ENCODE measurements around the gene MAL. TPM values are rescaled to one million over a fixed set of nuclear protein-coding genes. Genes with fewer than 3 reads are reported as not detected.

Gene MAL
- total and polyA plus RNA-seq, 2 of the 13 experiments (the other 11 are each of a cell fraction or from before 2014, with no cell fraction given), result not detected

DNA sequence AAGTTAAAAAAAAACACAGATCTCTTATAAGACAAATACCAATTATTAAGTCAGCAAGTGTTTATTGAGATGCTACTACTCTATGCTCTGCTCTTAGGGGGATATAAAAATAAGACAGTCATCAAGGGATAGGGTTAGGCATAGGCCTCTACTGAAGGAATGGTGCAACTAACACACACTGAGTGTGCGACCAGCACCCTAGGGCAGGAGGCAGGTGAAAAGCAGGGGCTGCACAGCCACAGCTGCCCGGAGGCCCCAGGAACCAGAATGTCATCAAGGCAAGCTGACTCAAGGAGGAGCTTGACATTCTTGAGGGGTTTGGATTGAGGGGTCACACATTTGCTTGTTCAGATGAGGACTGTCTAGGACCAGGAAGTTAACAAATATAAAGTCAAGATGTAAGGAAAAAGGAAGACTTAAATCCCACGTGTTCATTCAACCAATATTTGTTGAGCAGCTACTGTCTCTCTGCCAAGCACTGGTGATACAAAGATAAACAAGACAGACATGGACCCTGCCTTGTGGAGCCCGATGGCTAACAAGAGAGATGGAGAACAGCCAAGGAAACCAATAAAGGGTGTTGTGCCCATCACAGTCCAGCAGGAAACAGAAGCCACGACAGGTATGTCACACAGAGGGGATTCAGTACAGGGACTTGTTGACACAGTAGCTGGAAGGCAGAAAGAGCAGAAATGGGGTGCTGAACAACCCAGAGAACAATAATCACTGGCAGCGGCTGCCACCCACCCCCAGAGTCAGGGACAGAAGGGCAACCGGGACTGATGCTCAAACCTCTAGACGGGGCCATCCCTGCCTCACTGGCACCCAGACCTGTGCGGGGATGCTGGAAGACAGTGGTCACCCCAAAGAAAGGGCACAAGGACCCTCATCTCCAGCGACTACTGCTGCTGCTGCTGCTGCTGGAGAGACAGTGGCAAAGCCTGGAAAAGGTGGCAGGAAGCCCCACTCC lies 45.8 kb upstream of the MAL start:
- no peaks in the 10 kb centered on the region for H3K36me3 ChIP-seq (replicated peaks in 1 of 2; ENCODE audit: control insufficient read depth in 1 of 2, insufficient read depth in 2 of 2, low read length in 2 of 2)
- intact Hi-C loops (cut with micrococcal nuclease; ENCODE audit: unreplicated experiment), result no loop called here
- H3K4me2 ChIP-seq (ENCODE audit: low read depth, low read length), result no peak overlapping the region
- BruUV-seq (replicated peaks), result no TSS peak
- POLR2A ChIA-PET, result no interaction called here
- FAIRE-seq, result no peak
- no peak overlapping the region for H3K9ac ChIP-seq (ENCODE audit: insufficient read depth, low read depth, low read length)
- no peak overlapping the region for H2AFZ ChIP-seq (ENCODE audit: low read length)
- no peaks in the 10 kb centered on the region for H3K79me2 ChIP-seq (ENCODE audit: insufficient read depth, low read length)
- 34% methylated on average over 8 of the region's 10 CpGs for WGBS (ENCODE audit: low lambda C conversion rate)
- no peaks in the 10 kb centered on the region; the same call in 1 of the 2 replicates for H4K20me1 ChIP-seq (ENCODE audit: insufficient read depth, low read length)
- no peak for TF ChIP-seq NR2F2 (IDR thresholded peaks at IDR 0.05; ENCODE audit: borderline replicate concordance, low read depth)
- no peak for TF ChIP-seq YEATS2 (CRISPR knock-in tag; IDR thresholded peaks at IDR 0.05; ENCODE audit: borderline replicate concordance)
- no peak for TF ChIP-seq ZNF781 (CRISPR knock-in tag; IDR thresholded peaks at IDR 0.05; ENCODE audit: borderline replicate concordance, not compliant biosample characterization)
- no peak for TF ChIP-seq ZNF577 (CRISPR knock-in tag; IDR thresholded peaks at IDR 0.05; ENCODE audit: borderline replicate concordance, low read depth)
- H3K27ac ChIP-seq (ENCODE audit: extremely low read length, insufficient read depth, low read length), result no peak overlapping the region
- CTCF ChIA-PET (ENCODE audit: low intra/inter-chr PET ratio, low total read pairs), result no interaction called here
- ATAC-seq, result peak; percentile 17; the same call in 2 of the 3 replicates
- DNase-seq (ENCODE audit: low spot score), result no peak
- H3K9me3 ChIP-seq (ENCODE audit: low read length), result no peaks in the 10 kb centered on the region
- in situ Hi-C loops (cut with HindIII; ENCODE audit: extremely low pct_ligation_motif_present, low pct_unique_long_range_greater_than_20kb), result no loop called here
- no peaks in the 10 kb centered on the region for H3K4me1 ChIP-seq (ENCODE audit: insufficient read depth, low read length)
- H3K4me3 ChIP-seq (replicated peaks in 1 of 3; ENCODE audit: insufficient read depth in 1 of 3, low read depth in 2 of 3, low read length in 3 of 3), result no peak overlapping the region
- H3K27me3 ChIP-seq (ENCODE audit: control insufficient read depth in 1 of 2, insufficient read depth in 2 of 2, low read length in 2 of 2), result peaks cover 6 to 44% of the 10 kb centered on the region in 2 experiments; a peak in 4 of 5 replicates

DNA sequence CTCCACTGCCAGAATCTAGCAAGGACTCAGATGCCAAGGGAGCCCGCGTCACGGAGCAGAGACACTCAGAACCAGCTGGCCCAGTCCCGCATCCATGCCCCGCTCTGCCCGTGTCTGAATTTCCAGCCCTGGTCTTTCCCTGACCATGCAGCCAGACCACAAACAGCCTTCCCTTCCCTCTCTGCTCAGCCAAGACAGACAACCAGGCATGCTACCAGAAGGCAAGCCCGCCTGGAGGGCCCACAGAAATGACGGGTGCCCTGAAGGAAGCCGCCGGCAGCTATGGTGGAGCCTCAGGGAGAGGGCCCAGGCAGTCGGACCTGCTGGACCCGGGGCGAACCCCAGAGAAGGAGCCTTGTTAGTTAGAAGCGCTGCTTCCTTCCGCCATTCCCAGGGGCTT lies 45.1 kb upstream of the MAL start:
- no peak for FAIRE-seq
- TF ChIP-seq, protein P1, sequence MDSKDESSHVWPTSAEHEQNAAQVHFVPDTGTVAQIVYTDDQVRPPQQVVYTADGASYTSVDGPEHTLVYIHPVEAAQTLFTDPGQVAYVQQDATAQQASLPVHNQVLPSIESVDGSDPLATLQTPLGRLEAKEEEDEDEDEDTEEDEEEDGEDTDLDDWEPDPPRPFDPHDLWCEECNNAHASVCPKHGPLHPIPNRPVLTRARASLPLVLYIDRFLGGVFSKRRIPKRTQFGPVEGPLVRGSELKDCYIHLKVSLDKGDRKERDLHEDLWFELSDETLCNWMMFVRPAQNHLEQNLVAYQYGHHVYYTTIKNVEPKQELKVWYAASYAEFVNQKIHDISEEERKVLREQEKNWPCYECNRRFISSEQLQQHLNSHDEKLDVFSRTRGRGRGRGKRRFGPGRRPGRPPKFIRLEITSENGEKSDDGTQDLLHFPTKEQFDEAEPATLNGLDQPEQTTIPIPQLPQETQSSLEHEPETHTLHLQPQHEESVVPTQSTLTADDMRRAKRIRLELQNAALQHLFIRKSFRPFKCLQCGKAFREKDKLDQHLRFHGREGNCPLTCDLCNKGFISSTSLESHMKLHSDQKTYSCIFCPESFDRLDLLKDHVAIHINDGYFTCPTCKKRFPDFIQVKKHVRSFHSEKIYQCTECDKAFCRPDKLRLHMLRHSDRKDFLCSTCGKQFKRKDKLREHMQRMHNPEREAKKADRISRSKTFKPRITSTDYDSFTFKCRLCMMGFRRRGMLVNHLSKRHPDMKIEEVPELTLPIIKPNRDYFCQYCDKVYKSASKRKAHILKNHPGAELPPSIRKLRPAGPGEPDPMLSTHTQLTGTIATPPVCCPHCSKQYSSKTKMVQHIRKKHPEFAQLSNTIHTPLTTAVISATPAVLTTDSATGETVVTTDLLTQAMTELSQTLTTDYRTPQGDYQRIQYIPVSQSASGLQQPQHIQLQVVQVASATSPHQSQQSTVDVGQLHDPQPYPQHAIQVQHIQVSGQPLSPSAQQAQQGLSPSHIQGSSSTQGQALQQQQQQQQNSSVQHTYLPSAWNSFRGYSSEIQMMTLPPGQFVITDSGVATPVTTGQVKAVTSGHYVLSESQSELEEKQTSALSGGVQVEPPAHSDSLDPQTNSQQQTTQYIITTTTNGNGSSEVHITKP (CRISPR knock-in tag; IDR thresholded peaks at IDR 0.05; ENCODE audit: low read depth), result no peak
- no peak for TF ChIP-seq CCDC6 (CRISPR knock-in tag; IDR thresholded peaks at IDR 0.05)
- no peak for TF ChIP-seq FOXJ3 (CRISPR knock-in tag; IDR thresholded peaks at IDR 0.05; ENCODE audit: borderline replicate concordance)
- no peak for TF ChIP-seq NFYB (CRISPR knock-in tag; IDR thresholded peaks at IDR 0.05)
- TF ChIP-seq ZNF724P (CRISPR knock-in tag; IDR thresholded peaks at IDR 0.05; ENCODE audit: borderline replicate concordance), result no peak
- TF ChIP-seq HOXA5 (CRISPR knock-in tag; IDR thresholded peaks at IDR 0.05), result no peak
- no peak for TF ChIP-seq ZNF260 (CRISPR knock-in tag; IDR thresholded peaks at IDR 0.05; ENCODE audit: borderline replicate concordance, low read depth)
- peak; percentile 28 for ATAC-seq
- WGBS (ENCODE audit: low lambda C conversion rate), result 47% methylated on average over 8 of the region's 15 CpGs
- no peak overlapping the region for H3K27ac ChIP-seq (ENCODE audit: extremely low read length, insufficient read depth, low read length)
- H3K36me3 ChIP-seq (replicated peaks in 1 of 2; ENCODE audit: control insufficient read depth in 1 of 2, insufficient read depth in 2 of 2, low read length in 2 of 2), result no peaks in the 10 kb centered on the region
- H3K27me3 ChIP-seq (ENCODE audit: control insufficient read depth in 1 of 2, insufficient read depth in 2 of 2, low read length in 2 of 2), result peaks cover 6 to 42% of the 10 kb centered on the region in 2 experiments; a peak in 4 of 5 replicates
- in situ Hi-C loops (cut with HindIII; ENCODE audit: extremely low pct_ligation_motif_present, low pct_unique_long_range_greater_than_20kb) (no loop called here), intact Hi-C loops (cut with micrococcal nuclease; ENCODE audit: unreplicated experiment) (no loop called here)
- CTCF ChIA-PET (ENCODE audit: low intra/inter-chr PET ratio, low total read pairs), result no interaction called here
- no peaks in the 10 kb centered on the region for H3K79me2 ChIP-seq (ENCODE audit: insufficient read depth, low read length)
- no peaks in the 10 kb centered on the region for H3K4me1 ChIP-seq (ENCODE audit: insufficient read depth, low read length)
- no peak for DNase-seq (ENCODE audit: low spot score)
- H2AFZ ChIP-seq (ENCODE audit: low read length), result no peak overlapping the region
- no peaks in the 10 kb centered on the region; the same call in 1 of the 2 replicates for H4K20me1 ChIP-seq (ENCODE audit: insufficient read depth, low read length)
- POLR2A ChIA-PET, result no interaction called here
- no TSS peak for BruUV-seq (replicated peaks)
- no peak overlapping the region for H3K4me3 ChIP-seq (replicated peaks in 1 of 3; ENCODE audit: insufficient read depth in 1 of 3, low read depth in 2 of 3, low read length in 3 of 3)
- no peak overlapping the region for H3K9ac ChIP-seq (ENCODE audit: insufficient read depth, low read depth, low read length)
- H3K4me2 ChIP-seq (ENCODE audit: low read depth, low read length), result no peak overlapping the region
- H3K9me3 ChIP-seq (ENCODE audit: low read length), result no peaks in the 10 kb centered on the region

Measured in HepG2 (cell line).